Astrocyte (in vitro differentiated cells and primary cell): ENCODE measurements around the gene MAN1A1. TPM values are rescaled to one million over a fixed set of nuclear protein-coding genes. Genes with fewer than 3 reads are reported as not detected.

ENCODE experiments used
- DNase-seq: peaks from one replicate; pipeline ENCODE4 v3.0.0-alpha.2; 2010; ENCODE audit warnings: low read depth
- FAIRE-seq: peaks from 2 replicates; lab custom pipeline; 2011; peaks lifted over from hg19 to GRCh38; lab: Jason Lieb, UNC
- H2AFZ ChIP-seq: 2 replicates; pipeline ENCODE4 v1.6.0; 2012; ENCODE audit warnings: low read depth, low read length, inconsistent platforms
- H3K27ac ChIP-seq: 2 replicates; pipeline ENCODE4 v1.5.1; 2011; ENCODE audit warnings: low read depth, low read length, inconsistent platforms
- H3K27me3 ChIP-seq: 2 replicates; pipeline ENCODE4 v1.6.0; 2011; ENCODE audit warnings: low read length, inconsistent platforms; ENCODE audit not compliant: insufficient read depth
- H3K36me3 ChIP-seq: 2 replicates; pipeline ENCODE4 v1.5.1; 2011; ENCODE audit warnings: low read length, inconsistent platforms; ENCODE audit not compliant: insufficient read depth
- H3K4me1 ChIP-seq: 2 replicates; pipeline ENCODE4 v1.5.1; 2011; ENCODE audit warnings: low read length, inconsistent platforms; ENCODE audit not compliant: insufficient read depth
- H3K4me2 ChIP-seq: 2 replicates; pipeline ENCODE4 v1.6.0; 2012; ENCODE audit warnings: low read length, inconsistent platforms
- H3K4me3 ChIP-seq: 2 replicates; pipeline ENCODE4 v1.5.1; 2011; ENCODE audit warnings: low read depth, mild to moderate bottlenecking, low read length, inconsistent platforms; ENCODE audit not compliant: insufficient read depth
- H3K79me2 ChIP-seq: 2 replicates; pipeline ENCODE4 v1.6.0; 2012; ENCODE audit warnings: mild to moderate bottlenecking, low read length, inconsistent platforms; ENCODE audit not compliant: insufficient read depth
- H3K9ac ChIP-seq: 2 replicates; pipeline ENCODE4 v1.6.0; 2012; ENCODE audit warnings: mild to moderate bottlenecking, low read length, inconsistent platforms
- H3K9me3 ChIP-seq: 2 replicates; pipeline ENCODE4 v1.5.1; 2012; ENCODE audit warnings: low read depth, mild to moderate bottlenecking, low read length, inconsistent platforms; ENCODE audit not compliant: insufficient read depth
- H4K20me1 ChIP-seq: 2 replicates; pipeline ENCODE4 v1.6.0; 2012; ENCODE audit warnings: low read length, inconsistent platforms; ENCODE audit not compliant: insufficient read depth
- H3K27ac Mint-ChIP-seq: one replicate; pipeline ENCODE4 v1.8.0; 2021; ENCODE audit warnings: mild to moderate bottlenecking, mixed read lengths; ENCODE audit not compliant: unreplicated experiment
- H3K27me3 Mint-ChIP-seq: one replicate; pipeline ENCODE4 v1.8.0; 2021; ENCODE audit warnings: low read depth, mixed read lengths; ENCODE audit not compliant: unreplicated experiment
- H3K36me3 Mint-ChIP-seq: one replicate; pipeline ENCODE4 v1.8.0; 2021; ENCODE audit warnings: low read depth, mixed read lengths; ENCODE audit not compliant: unreplicated experiment
- H3K4me1 Mint-ChIP-seq: one replicate; pipeline ENCODE4 v1.8.0; 2021; ENCODE audit warnings: low read depth, mixed read lengths; ENCODE audit not compliant: unreplicated experiment
- H3K4me3 Mint-ChIP-seq: one replicate; pipeline ENCODE4 v1.8.0; 2021; ENCODE audit warnings: mild to moderate bottlenecking, moderate library complexity, mixed read lengths; ENCODE audit not compliant: unreplicated experiment
- H3K9me3 Mint-ChIP-seq: one replicate; pipeline ENCODE4 v1.8.0; 2021; ENCODE audit warnings: mild to moderate bottlenecking, mixed read lengths; ENCODE audit not compliant: unreplicated experiment
- EZH2 ChIP-seq: IDR thresholded peaks from 2 replicates; pipeline ENCODE4 v1.6.1; 2012; ENCODE audit warnings: mild to moderate bottlenecking, low read length, inconsistent platforms; ENCODE audit not compliant: insufficient read depth
- total RNA-seq: library from RNA; stranded (reverse); gene quantifications from 2 replicates; pipeline ENCODE4 v1.2.1, GENCODE V29; 2021
- TF ChIP-seq, protein P1 (sequence below): IDR thresholded peaks from 2 replicates; pipeline ENCODE4 v1.5.1; 2011; ENCODE audit warnings: low read depth, mild to moderate bottlenecking, inconsistent platforms, low read length, moderate library complexity; ENCODE audit not compliant: insufficient read depth

Gene MAN1A1
- total RNA-seq, 1 donor from 2014 or later = 11.7 TPM

DNA sequence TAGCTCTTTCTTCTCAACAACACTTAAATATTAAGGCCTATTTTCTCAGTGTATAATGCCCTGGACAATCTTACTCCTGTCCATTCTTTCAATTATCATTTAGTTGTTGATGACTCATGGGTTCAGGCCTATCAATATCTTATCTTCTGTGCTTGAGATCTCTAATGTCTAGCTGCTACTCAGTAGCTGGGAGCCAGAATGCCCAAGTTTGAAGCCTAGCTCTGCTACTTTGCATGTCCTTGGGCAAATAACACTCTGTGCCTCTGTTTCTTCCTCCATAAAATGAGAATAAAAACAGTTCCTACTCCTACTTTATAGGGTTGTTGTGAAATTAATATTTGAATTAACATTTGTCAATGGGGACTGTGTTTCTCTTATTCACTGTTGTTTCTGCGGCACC, 69.5 kb downstream of the MAN1A1 start:
- Histone ChIP-seq H3K79me2 (no peaks in the 10 kb centered on the region), H3K9ac (no peak overlapping the region), H3K4me1 (peaks cover 4% of the 10 kb centered on the region), H3K27me3 (no peaks in the 10 kb centered on the region), H3K4me3 (no peak overlapping the region), H2AFZ (no peak overlapping the region), H4K20me1 (no peaks in the 10 kb centered on the region), H3K4me2 (no peak overlapping the region), H3K9me3 (no peaks in the 10 kb centered on the region), H3K27ac (no peak overlapping the region), H3K36me3 (no peaks in the 10 kb centered on the region)
- peaks cover 6% of the 10 kb centered on the region for H3K4me1 Mint-ChIP-seq
- H3K27ac Mint-ChIP-seq = no peak overlapping the region
- H3K4me3 Mint-ChIP-seq = no peak overlapping the region
- no peaks in the 10 kb centered on the region for H3K36me3 Mint-ChIP-seq
- TF ChIP-seq, protein P1, sequence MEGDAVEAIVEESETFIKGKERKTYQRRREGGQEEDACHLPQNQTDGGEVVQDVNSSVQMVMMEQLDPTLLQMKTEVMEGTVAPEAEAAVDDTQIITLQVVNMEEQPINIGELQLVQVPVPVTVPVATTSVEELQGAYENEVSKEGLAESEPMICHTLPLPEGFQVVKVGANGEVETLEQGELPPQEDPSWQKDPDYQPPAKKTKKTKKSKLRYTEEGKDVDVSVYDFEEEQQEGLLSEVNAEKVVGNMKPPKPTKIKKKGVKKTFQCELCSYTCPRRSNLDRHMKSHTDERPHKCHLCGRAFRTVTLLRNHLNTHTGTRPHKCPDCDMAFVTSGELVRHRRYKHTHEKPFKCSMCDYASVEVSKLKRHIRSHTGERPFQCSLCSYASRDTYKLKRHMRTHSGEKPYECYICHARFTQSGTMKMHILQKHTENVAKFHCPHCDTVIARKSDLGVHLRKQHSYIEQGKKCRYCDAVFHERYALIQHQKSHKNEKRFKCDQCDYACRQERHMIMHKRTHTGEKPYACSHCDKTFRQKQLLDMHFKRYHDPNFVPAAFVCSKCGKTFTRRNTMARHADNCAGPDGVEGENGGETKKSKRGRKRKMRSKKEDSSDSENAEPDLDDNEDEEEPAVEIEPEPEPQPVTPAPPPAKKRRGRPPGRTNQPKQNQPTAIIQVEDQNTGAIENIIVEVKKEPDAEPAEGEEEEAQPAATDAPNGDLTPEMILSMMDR = no peak
- no peak for TF ChIP-seq EZH2
- DNase-seq = no peak
- H3K9me3 Mint-ChIP-seq = peaks cover 1% of the 10 kb centered on the region
- no peak for FAIRE-seq
- no peaks in the 10 kb centered on the region for H3K27me3 Mint-ChIP-seq

DNA sequence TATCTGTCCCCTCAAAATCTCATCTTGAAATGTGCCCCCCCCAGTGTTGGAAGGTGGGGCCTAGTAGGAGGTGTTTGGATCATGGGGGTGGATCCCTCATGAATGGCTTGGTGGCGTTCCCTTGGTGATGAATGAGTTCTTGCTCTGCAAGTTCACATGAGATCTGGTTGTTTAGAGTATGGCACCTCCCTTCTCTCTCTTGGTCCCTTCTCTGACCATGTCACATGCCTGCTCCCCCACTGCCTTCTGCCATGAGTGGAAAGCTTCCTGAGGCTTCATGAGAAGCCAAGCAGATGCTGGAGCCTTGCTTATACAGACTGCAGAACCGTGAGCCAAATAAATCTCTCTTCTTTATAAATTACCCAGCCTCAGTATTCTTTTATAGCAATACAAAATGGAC, 70.9 kb downstream of the MAN1A1 start:
- H3K4me2 ChIP-seq = no peak overlapping the region
- no peak overlapping the region for H3K4me3 ChIP-seq
- H3K9me3 ChIP-seq = no peaks in the 10 kb centered on the region
- no peaks in the 10 kb centered on the region for H3K27me3 Mint-ChIP-seq
- no peak overlapping the region for H3K4me3 Mint-ChIP-seq
- H3K9me3 Mint-ChIP-seq = peaks cover 1% of the 10 kb centered on the region
- TF ChIP-seq EZH2 = no peak
- TF ChIP-seq, protein P1 = no peak
- no peaks in the 10 kb centered on the region for H3K27me3 ChIP-seq
- no peak overlapping the region for H2AFZ ChIP-seq
- no peak overlapping the region for H3K9ac ChIP-seq
- no peak overlapping the region for H3K27ac Mint-ChIP-seq
- FAIRE-seq (no peak), DNase-seq (no peak)
- H3K4me1 Mint-ChIP-seq = peaks cover 6% of the 10 kb centered on the region
- H3K36me3 ChIP-seq = no peaks in the 10 kb centered on the region
- peaks cover 4% of the 10 kb centered on the region for H3K4me1 ChIP-seq
- no peaks in the 10 kb centered on the region for H3K36me3 Mint-ChIP-seq
- H3K27ac ChIP-seq = no peak overlapping the region
- H3K79me2 ChIP-seq = no peaks in the 10 kb centered on the region
- no peaks in the 10 kb centered on the region for H4K20me1 ChIP-seq

DNA sequence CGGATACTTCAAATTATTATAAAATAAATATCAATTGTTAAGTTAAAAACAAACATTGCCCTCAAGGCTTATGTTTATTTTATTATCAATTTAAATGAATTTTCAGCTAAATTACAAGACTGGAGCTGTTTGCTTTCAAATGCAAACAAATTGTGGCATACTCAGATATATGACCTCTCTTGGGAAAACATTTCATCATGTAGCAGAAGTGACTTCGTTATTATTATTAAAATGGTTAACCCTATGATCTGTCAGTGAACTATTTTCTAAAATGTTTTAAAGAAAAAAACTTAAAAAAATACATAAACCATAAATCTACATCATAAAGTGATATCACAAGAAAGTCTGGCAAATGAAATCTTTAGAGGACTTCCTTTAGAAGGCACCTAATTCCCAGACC, 72.5 kb downstream of the MAN1A1 start:
- Histone ChIP-seq H3K27me3 (no peaks in the 10 kb centered on the region), H3K4me2 (no peak overlapping the region), H3K79me2 (no peaks in the 10 kb centered on the region), H4K20me1 (no peaks in the 10 kb centered on the region), H3K9me3 (no peaks in the 10 kb centered on the region), H3K4me1 (peaks cover 4% of the 10 kb centered on the region), H3K36me3 (no peaks in the 10 kb centered on the region), H3K27ac (no peak overlapping the region), H2AFZ (no peak overlapping the region), H3K4me3 (no peak overlapping the region), H3K9ac (no peak overlapping the region)
- DNase-seq (no peak), FAIRE-seq (no peak)
- Mint-ChIP-seq H3K4me1 (no peaks in the 10 kb centered on the region), H3K4me3 (no peak overlapping the region), H3K27ac (no peak overlapping the region), H3K27me3 (no peaks in the 10 kb centered on the region), H3K36me3 (no peaks in the 10 kb centered on the region), H3K9me3 (peaks cover 1% of the 10 kb centered on the region)
- TF ChIP-seq, protein P1 = no peak
- TF ChIP-seq EZH2 = no peak
